Measurements from ENCODE around the gene FAM227B.
"Not testable (repeated sequence)": the region's sequence is repeated elsewhere in the genome, so short reads cannot be mapped to it uniquely, and the experiment has no call there.

Gene FAM227B

GRCh38 chr15:49380912-49381311 is 239.7 kb downstream of the FAM227B start:
- DNase-seq (ENCODE audit: low read depth in 3 of 3): no peak

- DNase-seq (ENCODE audit: low read depth in 3 of 3): no peak
Observed at GRCh38 chr15:49379996-49380395, 240.6 kb downstream of the FAM227B start.

DNA sequence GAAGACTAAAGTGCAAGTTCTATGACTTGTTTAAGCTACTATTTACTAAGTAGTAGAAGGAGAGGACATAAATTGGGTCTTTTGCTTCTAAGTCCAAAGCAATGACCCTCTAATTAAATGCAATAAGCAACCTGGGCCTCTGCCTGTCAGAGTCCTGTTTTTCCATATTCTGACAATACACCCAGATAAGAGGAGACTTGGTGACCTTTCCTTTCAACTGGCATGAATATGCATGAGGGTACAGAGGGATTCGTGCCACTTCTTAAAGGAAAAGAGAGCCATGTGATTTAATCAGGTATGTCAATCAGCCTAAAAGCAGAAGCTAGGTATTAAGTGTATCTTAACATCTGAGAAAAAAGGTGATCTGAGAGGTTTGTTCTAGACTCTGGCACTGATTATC is 248.3 kb downstream of the FAM227B start:
- no peak for DNase-seq (ENCODE audit: low read depth in 3 of 3)

GRCh38 chr15:49370782-49371181 is 249.8 kb downstream of the FAM227B start:
- DNase-seq (ENCODE audit: low read depth in 3 of 3): no peak

- no peak for DNase-seq (ENCODE audit: low read depth in 3 of 3)
Observed at GRCh38 chr15:49366496-49366895, 254.1 kb downstream of the FAM227B start.

GRCh38 chr15:49361370-49361769 is 259.2 kb downstream of the FAM227B start:
- DNase-seq (ENCODE audit: low read depth in 3 of 3): no peak

DNA sequence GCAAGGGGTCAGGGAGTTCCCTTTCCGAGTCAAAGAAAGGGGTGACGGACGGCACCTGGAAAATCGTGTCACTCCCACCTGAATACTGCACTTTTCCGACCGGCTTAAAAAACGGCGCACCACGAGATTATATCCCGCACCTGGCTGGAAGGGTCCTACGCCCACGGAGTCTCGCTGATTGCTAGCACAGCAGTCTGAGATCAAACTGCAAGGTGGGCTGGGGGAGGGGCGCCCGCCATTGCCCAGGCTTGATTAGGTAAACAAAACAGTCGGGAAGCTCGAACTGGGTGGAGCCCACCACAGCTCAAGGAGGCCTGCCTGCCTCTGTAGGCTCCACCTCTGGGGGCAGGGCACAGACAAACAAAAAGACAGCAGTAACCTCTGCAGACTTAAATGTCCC is 266.2 kb downstream of the FAM227B start:
- DNase-seq (ENCODE audit: low read depth in 3 of 3): not testable (repeated sequence)

- no peak for DNase-seq (ENCODE audit: low read depth in 3 of 3)
Observed at GRCh38 chr15:49343546-49343945, 277.1 kb downstream of the FAM227B start.

DNA sequence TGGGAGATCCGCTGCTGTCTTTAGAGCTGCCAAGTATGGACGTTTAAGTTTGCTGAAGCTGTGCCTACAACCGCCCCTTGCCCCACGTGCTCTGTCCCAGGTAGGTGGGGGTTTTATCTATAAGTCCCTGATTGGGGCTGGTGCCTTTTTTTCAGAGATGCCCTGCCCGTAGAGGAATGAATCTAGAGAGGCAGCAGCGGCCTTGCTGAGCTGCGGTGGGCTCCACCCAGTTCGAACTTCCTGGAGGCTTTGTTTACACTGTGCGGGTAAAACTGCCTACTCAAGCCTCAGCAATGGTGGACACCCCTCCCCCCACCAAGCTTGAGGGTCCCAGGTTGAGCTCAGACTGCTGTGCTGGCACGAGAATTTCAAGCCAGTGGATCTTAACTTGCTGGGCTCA is 281.0 kb downstream of the FAM227B start:
- no peak for DNase-seq (ENCODE audit: low read depth in 3 of 3)

DNA sequence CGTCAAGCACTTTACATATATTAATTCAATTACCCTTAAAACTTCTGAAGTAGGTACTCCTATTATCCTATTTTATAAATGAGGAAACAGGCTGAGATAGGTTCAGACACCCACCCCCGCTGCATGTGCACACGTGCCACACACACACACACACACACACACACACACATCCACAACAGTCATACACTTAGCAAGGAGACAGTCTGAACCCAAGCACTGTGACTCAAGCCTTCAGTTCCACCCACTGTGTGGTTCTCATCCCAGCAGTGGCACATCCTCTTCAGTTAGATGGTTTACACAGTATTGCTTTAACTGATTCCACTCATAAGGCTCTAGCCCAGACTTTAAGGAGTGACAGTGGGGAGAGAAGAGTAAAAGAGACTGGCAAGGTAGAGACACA is 288.7 kb downstream of the FAM227B start:
- DNase-seq (ENCODE audit: low read depth in 3 of 3): no peak

GRCh38 chr15:49331442-49331841 is 289.2 kb downstream of the FAM227B start:
- no peak for DNase-seq (ENCODE audit: low read depth in 3 of 3)

DNA sequence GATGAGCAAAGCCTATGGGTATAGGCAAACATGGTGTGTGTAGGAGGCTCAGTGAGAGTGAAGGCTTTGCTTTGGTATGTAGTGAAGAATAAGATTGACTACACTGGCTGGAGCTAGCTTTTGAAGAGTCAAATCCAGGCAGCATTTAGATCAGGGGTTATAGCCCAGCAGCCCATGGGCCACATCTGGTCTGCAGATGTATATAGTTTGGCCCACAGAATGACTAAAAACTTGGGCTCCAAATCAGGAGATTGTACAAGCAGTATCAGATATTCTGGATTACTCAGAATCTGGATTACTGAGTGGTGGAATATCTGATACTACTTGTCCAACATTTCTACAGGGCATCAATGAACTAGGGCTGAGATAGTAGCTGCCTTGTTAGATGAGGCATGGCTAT is 290.5 kb downstream of the FAM227B start:
- DNase-seq (ENCODE audit: low read depth in 3 of 3): no peak

GRCh38 chr15:49328941-49329340 is 291.7 kb downstream of the FAM227B start:
- no peak for DNase-seq (ENCODE audit: low read depth in 3 of 3)

DNA sequence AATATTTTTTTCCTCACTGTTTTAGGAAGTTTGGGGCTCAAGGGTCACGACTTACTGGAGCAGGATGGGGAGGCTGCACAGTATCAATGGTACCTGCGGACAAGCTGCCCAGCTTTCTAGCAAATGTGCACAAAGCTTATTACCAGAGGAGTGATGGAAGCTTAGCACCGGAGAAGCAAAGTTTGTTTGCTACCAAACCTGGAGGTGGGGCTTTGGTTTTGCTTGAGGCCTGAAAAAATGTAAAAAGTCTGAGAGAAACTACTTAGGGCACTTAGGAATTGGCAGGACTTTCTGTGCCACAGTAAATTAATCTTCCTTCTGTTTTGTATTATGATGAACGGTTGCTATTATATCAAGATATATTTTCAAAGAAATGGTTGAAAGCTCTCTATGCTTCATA is 292.7 kb downstream of the FAM227B start:
- no peak for DNase-seq (ENCODE audit: low read depth in 3 of 3)

DNA sequence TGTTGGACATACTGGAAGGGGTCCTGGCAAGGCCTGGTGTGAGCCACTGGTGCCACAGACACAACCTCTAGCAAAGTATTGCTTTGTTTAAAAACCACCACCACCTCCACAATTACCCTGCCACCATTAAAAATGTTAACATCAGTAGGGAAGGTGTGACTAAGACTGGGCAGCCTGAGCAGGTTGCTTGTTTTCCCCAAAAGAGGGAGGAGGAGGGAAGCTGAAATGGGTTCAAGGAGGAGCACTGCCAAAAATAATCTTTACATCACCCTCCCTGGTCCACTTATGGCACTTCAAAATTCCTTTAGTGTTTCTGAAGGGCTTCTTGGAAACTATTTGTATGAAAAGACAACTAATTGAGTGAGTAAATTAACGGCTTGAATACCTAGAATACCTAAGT is 297.4 kb downstream of the FAM227B start:
- DNase-seq (ENCODE audit: low read depth in 3 of 3): no peak

GRCh38 chr15:49320351-49320750 is 300.3 kb downstream of the FAM227B start:
- DNase-seq (ENCODE audit: low read depth in 3 of 3): no peak

GRCh38 chr15:49315391-49315823 is 305.2 kb downstream of the FAM227B start:
- no peak for DNase-seq (ENCODE audit: low read depth in 3 of 3)

DNA sequence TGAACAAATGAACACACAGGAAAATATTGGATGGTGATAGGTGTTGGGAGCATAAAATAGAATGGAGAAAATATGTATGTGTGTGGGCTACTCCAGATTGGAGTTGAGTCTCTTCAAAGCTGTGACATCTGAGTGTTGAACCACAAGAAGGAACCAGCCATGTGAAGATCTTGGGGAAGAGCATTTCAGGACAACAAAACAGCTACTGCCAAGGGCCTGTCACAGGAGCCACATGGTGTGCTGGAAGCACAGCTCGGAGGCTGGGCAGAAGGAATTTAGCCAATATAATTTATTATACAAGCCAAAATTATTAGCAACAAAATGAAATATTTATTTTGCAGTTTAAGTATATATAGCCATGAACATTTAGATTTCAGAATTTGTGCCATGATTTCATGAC is 305.9 kb downstream of the FAM227B start:
- DNase-seq (ENCODE audit: low read depth in 3 of 3): no peak

DNA sequence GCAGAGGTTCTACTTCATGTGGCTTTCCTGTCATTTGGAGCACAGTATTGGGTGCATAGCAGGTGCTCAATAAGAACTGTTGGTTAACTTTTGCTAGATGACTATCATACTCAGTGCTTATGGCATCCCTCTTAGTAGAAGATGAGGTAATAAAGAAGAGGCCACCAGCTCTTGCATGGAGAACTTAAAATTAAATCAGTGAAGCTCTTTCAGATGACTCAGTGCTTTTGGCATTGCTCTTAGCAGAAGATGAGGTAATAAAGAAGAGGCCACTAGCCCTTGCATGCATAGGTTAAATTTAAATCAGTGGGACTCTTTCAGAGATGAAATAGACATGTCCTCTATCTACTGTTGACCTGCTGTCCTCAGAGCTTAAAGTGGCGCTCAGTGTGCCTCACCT is 307.0 kb downstream of the FAM227B start:
- DNase-seq (ENCODE audit: low read depth in 3 of 3): no peak

GRCh38 chr15:49309889-49310288 is 310.7 kb downstream of the FAM227B start:
- no peak for DNase-seq (ENCODE audit: low read depth in 3 of 3)

- DNase-seq (ENCODE audit: low read depth in 3 of 3): no peak
Observed at GRCh38 chr15:49308686-49309085, 311.9 kb downstream of the FAM227B start.

DNA sequence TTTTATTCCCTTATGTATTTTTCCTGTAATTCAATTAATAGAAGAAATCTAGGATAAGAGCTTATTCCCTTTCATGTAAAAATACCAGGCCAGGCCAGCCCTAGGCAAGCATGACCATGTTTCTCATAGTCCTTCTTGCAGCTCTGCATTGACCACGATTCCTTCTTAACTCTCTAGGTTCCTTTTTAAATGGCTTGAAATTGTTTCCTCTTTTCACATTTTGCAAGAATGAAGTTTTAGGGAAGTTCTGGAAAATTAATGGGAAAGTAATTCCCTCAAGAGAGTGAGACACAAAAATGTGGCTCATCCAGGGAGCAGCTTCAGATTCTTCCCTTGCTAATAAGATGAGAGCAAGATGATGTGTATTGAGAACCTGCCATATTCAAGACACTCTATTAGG is 314.1 kb downstream of the FAM227B start:
- no peak for DNase-seq (ENCODE audit: low read depth in 3 of 3)

- no peak for DNase-seq (ENCODE audit: low read depth in 3 of 3)
Observed at GRCh38 chr15:49303003-49303402, 317.6 kb downstream of the FAM227B start.

DNA sequence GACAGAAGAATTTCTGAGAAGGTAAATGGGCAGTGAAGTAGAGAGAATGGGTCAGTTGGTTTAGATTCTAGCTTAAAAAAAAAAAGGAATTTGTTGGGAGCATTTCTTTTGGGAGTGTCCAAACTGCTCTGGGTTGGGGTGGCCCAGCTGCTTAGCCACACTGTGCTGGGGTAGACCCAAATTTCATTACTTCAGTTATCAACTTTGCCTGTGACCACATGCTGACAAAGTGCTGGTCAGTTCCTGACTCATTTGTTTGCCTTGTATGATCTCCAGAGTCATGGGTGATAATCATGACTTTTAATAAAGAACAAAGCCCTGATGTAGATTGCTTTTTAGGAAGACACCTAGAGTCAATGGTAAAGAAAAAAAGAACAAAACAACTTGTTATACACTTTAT is 319.1 kb downstream of the FAM227B start:
- DNase-seq (ENCODE audit: low read depth in 3 of 3): no peak

DNA sequence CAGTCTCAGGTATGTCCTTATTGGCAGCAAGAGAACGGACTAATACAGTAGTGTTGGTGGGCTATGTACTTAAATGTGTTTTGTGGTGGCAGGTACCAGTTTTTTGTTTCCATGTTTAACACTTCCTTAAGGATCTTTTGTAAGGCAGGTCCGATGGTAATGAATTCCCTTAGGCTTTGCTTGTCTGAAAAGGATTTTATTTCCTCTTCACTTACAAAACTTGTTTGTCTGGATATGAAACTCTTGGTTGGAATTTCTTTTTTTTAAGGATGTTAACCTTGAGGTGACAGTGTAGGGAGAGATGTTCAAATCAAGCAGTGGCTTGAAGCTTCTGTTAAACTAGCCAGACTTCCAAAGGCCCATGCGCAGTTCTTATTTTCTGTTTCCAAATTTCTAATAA is 319.8 kb downstream of the FAM227B start:
- DNase-seq (ENCODE audit: low read depth in 3 of 3): no peak
